ENCODE results near the gene DMTF1.

DMTF1 gene

DNA sequence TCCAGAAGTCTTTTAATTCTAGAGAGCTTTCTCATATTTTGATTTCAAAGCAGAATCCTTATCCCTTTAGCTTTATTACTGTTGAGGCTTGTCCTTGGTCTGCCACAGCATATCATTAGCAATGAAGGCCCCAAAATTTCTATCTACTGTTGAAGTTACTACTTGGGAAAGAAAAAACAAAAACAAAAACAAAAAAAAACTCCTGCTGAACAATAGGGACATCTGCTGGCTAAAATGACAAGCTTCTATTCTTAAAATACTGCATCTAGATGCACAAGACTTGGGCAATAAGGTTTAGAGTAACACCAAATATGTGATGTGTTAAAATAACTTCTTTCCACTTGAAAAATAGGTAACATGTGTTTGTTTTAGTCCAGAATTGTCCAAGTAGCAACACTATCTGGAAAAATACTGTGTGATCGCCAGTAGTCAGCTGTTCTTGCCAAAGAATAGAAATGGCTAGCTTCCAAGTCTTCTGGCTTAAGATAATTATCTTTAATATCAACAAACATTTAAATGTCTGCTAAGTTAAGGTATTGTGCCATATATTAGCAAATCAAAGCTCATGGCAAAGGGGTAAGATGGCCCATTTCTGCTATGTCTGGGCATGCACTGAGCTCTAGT lies 3.8 kb upstream of the DMTF1 start:
- DNase-seq, result peak; percentile 19

DNA sequence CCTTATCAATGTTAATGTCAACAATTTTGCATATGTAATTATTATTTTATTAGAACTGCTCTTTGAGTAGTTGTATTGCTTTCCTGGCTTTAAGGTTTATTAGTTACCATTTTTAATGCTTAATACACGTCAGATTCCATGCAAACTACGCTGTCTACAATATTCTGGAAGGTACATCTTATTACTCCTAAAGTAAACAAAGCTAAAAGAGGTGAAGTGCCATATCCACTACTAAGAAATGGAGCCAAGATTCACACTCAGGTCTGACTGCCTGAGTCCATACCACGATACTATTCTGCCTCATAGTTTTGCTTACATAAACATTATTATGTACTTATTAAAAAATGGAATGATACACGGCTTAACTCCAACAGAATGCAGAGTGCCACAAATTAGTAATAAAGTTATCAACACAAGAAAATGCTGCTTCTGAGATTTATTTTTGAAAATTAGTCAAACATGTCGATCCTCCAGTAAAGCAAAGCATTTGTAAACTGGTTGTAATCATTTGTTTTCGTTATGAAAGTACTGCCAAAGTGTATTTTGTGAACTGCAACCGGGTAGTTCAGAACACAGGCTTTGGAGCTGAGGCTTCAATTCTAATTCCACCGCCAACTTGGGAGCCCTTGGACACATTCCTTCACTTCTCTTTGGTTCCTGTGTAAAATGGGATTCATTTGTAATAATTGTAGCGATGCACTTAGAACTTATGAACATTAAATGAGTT lies 1.1 kb upstream of the DMTF1 start:
- no peak for DNase-seq

GRCh38 chr7:87151729-87152111 lies 533 bp upstream of the DMTF1 start:
- DNase-seq, result no peak

- no peak for DNase-seq
Observed at GRCh38 chr7:87152897-87153641, 816 bp downstream of the DMTF1 start.

GRCh38 chr7:87154166-87154565 lies 1.9 kb downstream of the DMTF1 start:
- DNase-seq, result no peak

DNA sequence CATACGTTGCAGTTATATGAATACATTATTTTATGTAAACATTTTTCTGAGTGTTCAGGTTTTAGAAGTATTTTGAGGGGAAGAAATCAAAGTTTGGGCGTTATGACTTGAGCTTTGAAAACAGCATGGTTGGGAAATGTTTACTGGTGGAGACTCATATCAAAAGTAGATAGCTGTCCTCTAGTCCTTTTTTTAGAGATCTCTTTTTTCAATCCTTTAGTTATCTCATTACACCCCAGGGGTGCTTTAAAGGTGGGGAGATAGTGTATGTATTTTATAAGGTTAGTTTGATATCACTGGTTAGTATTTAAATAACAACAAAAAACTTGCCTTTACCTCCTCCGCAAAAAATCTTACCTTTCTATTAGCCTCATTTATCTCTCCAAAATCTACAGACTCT lies 2.3 kb downstream of the DMTF1 start:
- no peak for DNase-seq

GRCh38 chr7:87155788-87156187 lies 3.5 kb downstream of the DMTF1 start:
- no peak for DNase-seq

DNA sequence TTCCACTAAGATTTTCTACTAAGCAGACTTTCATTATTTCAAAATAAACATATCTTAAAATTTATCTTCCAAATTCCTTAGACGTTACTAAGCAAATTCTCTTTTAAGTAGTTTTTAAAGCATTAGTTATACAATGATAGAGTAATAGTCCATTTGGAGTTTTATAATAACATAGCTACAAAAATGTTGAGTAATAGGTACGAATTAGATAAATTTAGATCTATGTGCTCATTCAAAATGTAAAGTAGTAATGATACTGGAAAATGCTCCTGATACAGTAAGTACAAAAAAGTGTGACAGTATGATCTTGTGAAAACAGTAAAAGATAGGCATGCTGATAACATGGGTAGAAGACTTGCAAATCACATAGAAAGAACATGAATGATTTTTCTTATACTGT lies 4.5 kb downstream of the DMTF1 start:
- DNase-seq, result no peak

DNA sequence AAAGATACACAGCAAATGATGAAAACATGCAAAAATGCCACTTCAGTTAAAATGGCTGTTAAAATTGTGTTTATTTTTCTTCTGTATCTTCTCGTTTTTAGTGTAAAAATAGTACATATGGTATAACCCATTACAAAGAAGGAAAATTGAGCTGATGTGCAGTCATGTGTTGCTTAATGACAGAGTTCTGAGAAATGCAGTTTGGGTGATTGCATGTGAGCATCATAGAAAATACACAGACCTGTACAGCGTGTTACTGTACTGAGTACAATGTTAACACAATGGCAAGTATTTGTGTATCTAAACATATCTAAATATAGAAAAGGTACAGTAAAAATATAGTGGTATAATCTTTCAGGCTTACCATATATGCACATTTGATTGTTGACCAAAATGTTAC lies 7.3 kb downstream of the DMTF1 start:
- no peak for DNase-seq

DNA sequence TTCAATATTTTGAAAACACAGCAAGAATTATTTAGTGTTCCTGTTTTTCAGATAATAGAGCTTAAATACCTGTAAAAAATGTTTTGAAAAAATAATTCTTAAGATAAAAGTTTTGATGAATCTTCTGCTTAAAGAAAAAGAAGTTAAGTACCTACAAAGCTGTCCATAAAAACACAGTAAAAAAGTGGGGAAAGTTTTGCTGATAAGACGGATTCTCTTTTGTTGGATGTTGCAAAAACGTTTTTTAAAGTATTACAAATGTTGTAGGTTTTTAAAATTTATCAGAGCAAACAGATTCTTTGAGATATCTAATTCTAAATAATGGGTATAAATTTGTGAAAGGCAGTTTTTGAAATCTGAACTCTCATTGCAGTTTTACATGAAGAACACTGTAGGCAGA lies 12.2 kb downstream of the DMTF1 start:
- DNase-seq, result no peak

DNA sequence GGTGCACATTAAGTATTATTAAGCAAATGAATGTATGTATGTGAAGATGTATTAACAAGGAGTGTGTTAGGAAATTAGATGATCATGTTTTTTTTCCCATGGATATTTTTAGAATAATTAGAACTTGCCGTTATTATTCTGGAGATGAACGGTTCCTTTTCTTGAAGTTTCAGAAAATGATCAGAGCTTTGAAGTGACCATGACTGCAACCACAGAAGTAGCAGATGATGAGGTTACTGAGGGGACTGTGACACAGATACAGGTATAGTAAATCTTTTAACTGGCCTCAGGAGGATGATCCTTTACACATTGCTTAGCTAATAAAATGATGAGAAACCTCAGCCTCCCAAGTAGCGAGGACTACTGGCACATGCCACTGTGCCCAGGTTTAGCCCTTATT lies 18.6 kb downstream of the DMTF1 start:
- no peak for DNase-seq

- no peak for DNase-seq
Observed at GRCh38 chr7:87171282-87171934, 19.2 kb downstream of the DMTF1 start.

- DNase-seq, result no peak
Observed at GRCh38 chr7:87173471-87173870, 21.2 kb downstream of the DMTF1 start.

- DNase-seq, result no peak
Observed at GRCh38 chr7:87178320-87178719, 26.1 kb downstream of the DMTF1 start.

GRCh38 chr7:87179180-87179579 lies 26.9 kb downstream of the DMTF1 start:
- no peak for DNase-seq

DNA sequence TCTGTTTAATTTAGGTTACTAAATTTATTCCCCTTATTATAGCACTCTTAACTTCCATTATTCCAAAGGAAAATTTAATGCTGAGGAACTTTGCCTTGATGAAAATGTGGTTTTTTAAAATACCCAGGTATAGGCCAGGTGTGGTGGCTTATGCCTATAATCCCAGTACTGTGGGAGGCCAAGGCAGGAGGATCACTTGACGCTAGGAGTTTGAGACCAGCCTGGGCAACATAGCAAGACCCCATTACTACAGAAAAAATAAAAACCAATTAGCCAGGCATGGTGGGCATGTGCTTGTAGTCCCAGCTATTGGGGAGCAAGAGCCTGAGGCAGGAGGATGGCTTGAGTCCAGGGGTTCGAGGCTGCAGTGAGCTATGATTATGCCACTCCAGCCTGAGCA lies 34.9 kb downstream of the DMTF1 start:
- no peak for DNase-seq

- no peak for DNase-seq
Observed at GRCh38 chr7:87188930-87189329, 36.7 kb downstream of the DMTF1 start.

DNA sequence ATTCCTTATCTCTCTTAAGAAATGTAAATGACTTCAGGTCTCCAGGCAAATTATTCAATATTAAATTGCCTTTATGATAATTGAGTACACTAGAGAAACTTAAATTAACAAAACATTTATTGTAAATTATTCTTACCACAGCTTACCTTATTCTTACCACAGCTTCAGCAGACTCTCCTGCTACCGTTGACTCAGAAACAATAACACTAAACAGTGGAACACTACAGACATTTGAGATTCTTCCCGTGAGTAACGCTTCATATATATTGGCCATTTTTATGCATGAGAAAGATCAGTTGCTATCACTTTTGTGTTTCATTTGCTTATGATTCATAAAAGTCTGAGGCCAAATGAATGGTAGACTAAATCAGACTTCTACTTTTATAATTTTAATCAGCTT lies 38.5 kb downstream of the DMTF1 start:
- no peak for DNase-seq

DNA sequence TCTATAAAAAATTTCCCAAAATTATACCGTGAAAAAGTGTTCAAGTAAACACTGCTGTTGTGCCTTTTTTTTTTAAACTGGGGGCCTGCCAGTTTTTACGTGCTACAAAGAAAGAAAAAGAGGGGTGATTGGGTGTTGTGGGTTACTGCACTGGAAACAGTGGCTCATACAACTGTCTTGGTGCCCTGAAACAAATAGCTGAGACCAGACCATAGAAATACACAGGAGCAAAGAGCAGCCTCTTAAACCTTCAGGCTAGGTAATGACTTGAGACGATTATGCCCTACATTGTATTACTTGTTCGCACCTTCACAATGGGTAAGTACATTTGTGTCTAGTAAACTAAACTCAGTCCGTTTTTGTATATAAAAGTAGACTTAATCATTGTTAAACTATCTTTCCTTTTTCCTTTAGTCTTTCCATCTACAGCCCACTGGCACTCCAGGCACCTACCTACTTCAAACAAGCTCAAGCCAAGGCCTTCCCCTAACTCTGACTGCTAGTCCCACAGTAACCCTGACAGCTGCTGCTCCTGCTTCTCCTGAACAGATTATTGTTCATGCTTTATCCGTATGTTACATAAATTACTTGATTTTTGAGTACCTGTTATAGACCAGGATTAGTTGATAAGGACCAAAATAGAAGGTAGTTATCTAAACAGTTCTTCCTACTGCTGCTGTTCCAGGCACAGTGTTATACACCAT lies 40.7 kb downstream of the DMTF1 start:
- no peak for DNase-seq

GRCh38 chr7:87193912-87194311 lies 41.7 kb downstream of the DMTF1 start:
- no peak for DNase-seq

DNA sequence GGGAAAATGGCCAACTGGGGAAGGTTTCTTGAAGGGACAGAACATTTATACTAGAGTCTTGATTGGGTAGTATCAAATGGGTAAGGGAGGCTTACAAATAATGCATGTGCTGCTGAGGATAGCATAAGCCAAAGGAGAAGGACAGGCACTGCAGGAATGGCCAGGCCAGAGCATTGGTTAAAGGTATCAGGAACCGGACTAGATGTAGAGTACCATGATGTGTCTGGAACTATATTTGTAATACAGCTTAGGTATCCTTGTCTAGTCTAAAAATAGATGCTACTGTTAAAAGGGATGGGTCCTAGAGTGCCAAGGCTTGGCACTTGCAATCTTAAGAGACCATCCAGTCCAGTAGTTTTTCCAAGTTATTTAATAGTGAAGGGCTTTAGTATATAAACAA lies 47.0 kb downstream of the DMTF1 start:
- no peak for DNase-seq

- no peak for DNase-seq
Observed at GRCh38 chr7:87199700-87200450, 47.6 kb downstream of the DMTF1 start.

Measured in NCI-H2107 (cell line).